Motor neuron (in vitro differentiated cells): ENCODE data around the gene KLF9. TPM values are rescaled to one million over a fixed set of nuclear protein-coding genes. Genes with fewer than 3 reads are reported as not detected.

Experiments used
- ATAC-seq, 8 experiments: fragments of 200-7000 bp; cut with Tn5 transposase; replicated peaks in 6 of 8; 2 replicates each; pipeline ENCODE4 v1.8.0; 2021; ENCODE audit warnings: mild to moderate bottlenecking in 8 of 8, moderate library complexity in 8 of 8
- H3K27ac ChIP-seq, 2 donors: fragments of 250-450 bp; sonication (Bioruptor Pico); 2 replicates each; pipeline ENCODE4 v1.9.0; 2021; ENCODE audit warnings: antibody characterized with exemption in 2 of 2, mild to moderate bottlenecking in 2 of 2, moderate library complexity in 1 of 2
- H3K4me1 ChIP-seq, 2 donors: fragments of 250-450 bp; sonication (Bioruptor Pico); replicated peaks in 1 of 2; 2 replicates each; pipeline ENCODE4 v1.6.1; 2021; ENCODE audit warnings: antibody characterized with exemption in 2 of 2, mild to moderate bottlenecking in 2 of 2, moderate library complexity in 1 of 2
- H3K4me3 ChIP-seq, 5 donors: fragments of 250-450 bp; sonication (Bioruptor Pico); 2 replicates each; pipeline ENCODE4 v1.9.0; 2021; ENCODE audit warnings: antibody characterized with exemption in 5 of 5, mild to moderate bottlenecking in 5 of 5, moderate library complexity in 4 of 5
- WGBS, 10 experiments: fragments of 450-650 bp; shearing (Covaris generic); methylation state at CpG; one replicate each; pipeline ENCODE4 v1.0.0; 2022; 5-methylcytosine and 5-hydroxymethylcytosine counted together
- in situ Hi-C, 9 experiments: fragments of 400-800 bp; cut with MboI; loops; one replicate each; pipeline ENCODE4 v1.15.0; 2021; ENCODE audit warnings: low sequenced_read_pairs in 9 of 9, low pct_unique_long_range_greater_than_20kb in 2 of 9; ENCODE audit not compliant: unreplicated experiment in 9 of 9
- total RNA-seq, 8 experiments: library from RNA; unstranded; fragments of 300-600 nt; gene quantifications; 2 replicates each; pipeline versions ENCODE4 v1.2.3 to v1.2.4, GENCODE V29; 2022

Gene KLF9
- total RNA-seq, 8 experiments from 2014 or later: 0.79 to 32.9 (median 3.6) TPM

GRCh38 chr9:70374962-70375618, 39.4 kb downstream of the KLF9 start:
- no peak overlapping the region for H3K4me3 ChIP-seq
- ATAC-seq: no peak
- no peak overlapping the region for H3K27ac ChIP-seq
- H3K4me1 ChIP-seq: no peaks in the 10 kb centered on the region
- WGBS, 10 experiments: 74 to 100% (median 90%) methylated on average over 6 to 17 of the region's 17 CpGs
- in situ Hi-C loops: loop anchor here in 3 of 9 experiments (25.0 kb wide), 3 partner anchors 112 to 212 kb away; partner anchors contain the start of gene SMC5 (in 1 of the 3)

DNA sequence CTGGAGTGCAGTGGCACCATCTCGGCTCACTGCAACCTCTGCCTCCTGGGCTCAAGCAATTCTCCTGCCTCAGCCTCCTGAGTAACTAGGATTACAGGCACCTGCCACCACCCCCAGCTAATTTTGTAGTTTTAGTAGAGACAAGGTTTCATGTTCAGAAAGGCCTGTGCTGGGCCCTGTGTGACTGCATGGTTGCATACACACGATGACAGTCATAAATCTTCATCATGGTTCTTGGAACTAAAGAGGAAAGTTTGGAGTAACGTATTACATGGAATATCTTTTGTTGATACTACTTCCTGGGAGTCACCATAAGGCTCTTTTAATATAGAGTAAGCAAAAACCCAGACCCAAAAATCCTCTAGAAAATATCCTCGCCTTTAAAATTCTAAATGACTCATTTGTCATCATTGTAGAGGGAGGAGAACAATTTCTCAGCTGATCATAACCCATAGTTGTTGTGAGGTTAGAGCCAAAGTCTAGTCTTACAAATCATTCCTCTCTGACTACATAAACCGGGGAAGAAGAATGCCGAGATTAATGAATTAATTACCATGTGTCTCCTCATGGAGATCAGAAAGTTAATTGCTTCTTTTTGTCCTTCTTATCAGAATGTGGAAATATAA, 47.0 kb downstream of the KLF9 start:
- WGBS, 10 experiments: 4 to 100% (median 83%) methylated on average over 1 to 6 of the region's 6 CpGs; no CpG with 5 or more reads in 1 of the 10 experiments
- in situ Hi-C loops: loop anchor here in 2 of 9 experiments (25.0 kb wide), 3 partner anchors 105 to 220 kb away; partner anchors contain the start of gene SMC5 (in 1 of the 2)
- ATAC-seq: peak in 2 of 8 experiments; percentile 58 to 78

GRCh38 chr9:70363760-70364159, 50.7 kb downstream of the KLF9 start:
- in situ Hi-C loops: loop anchor here in 2 of 9 experiments (25.0 kb wide), 3 partner anchors 101 to 224 kb away; partner anchors contain the start of gene SMC5 (in 1 of the 2)
- no peak overlapping the region for H3K4me3 ChIP-seq
- WGBS, 10 experiments: 86 to 100% (median 100%) methylated on average over 1 to 6 of the region's 7 CpGs; no CpG with 5 or more reads in 3 of the 10 experiments
- H3K4me1 ChIP-seq: no peaks in the 10 kb centered on the region
- ATAC-seq: no peak
- no peak overlapping the region for H3K27ac ChIP-seq

More for the DNA sequence above, 47.0 kb downstream of the KLF9 start:
- H3K4me1 ChIP-seq: no peaks in the 10 kb centered on the region
- no peak overlapping the region for H3K4me3 ChIP-seq
- no peak overlapping the region for H3K27ac ChIP-seq

DNA sequence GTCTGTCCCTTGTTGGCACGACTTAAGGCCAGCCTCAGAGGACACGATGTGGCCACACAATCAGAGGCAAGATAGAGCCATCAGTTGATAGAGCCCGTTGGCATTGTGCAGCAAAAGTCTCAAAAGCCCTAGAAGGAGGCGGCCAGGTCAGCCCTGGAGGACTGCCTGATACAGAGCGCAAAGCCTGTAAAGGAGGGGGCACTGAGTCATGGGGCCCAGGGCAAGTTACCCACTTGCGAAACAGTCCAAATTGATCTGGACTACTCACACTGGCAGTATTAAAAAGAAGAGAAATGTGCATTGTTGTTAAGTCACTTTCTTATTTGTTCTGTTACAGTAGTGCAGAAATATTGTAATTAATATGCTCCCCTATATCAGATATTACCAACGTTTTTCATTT, 51.5 kb downstream of the KLF9 start:
- Histone ChIP-seq H3K4me3 (no peak overlapping the region), H3K4me1 (no peaks in the 10 kb centered on the region), H3K27ac (no peak overlapping the region)
- 47 to 100% (median 82%) methylated on average over 1 to 6 of the region's 7 CpGs; no CpG with 5 or more reads in 1 of the 10 experiments for WGBS, 10 experiments
- ATAC-seq: no peak
- in situ Hi-C loops: loop anchor here in 2 of 9 experiments (25.0 kb wide), 3 partner anchors 101 to 224 kb away; partner anchors contain the start of gene SMC5 (in 1 of the 2)

DNA sequence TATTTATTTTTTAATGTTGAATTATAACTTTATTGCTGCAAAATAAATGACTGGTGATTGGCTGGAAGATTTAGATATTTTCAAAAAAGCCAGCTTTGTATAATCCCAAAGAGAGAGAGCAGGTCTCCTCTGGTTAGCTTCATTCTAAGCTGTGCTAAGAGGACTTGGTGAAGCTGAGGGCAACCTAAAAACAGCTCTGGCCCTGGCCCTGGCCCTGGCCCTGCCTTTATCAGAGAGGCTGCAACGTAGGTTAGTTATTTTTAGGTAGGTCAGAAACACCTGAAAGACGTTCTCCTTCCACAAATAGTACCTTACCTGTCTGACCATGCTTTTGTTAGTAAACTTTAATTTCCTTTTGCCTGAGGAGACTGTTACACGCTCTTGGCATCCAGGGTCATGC, 58.7 kb downstream of the KLF9 start:
- in situ Hi-C loops: loop anchor here in 2 of 9 experiments (25.0 kb wide), 3 partner anchors 94 to 232 kb away; partner anchors contain the start of gene SMC5 (in 1 of the 2)
- WGBS, 10 experiments: 100% methylated on average over 1 to 3 of the region's 3 CpGs; no CpG with 5 or more reads in 3 of the 10 experiments
- Histone ChIP-seq H3K27ac (no peak overlapping the region), H3K4me3 (no peak overlapping the region), H3K4me1 (no peaks in the 10 kb centered on the region)
- ATAC-seq: no peak

- ATAC-seq: no peak
- H3K4me3 ChIP-seq: no peak overlapping the region
- in situ Hi-C loops: loop anchor here in 2 of 9 experiments (25.0 kb wide), 3 partner anchors 91 to 234 kb away; partner anchors contain the start of gene SMC5 (in 1 of the 2)
- no peaks in the 10 kb centered on the region for H3K4me1 ChIP-seq
- no peak overlapping the region for H3K27ac ChIP-seq
These were observed 61.7 kb downstream of the KLF9 start for GRCh38 chr9:70352802-70353201.

DNA sequence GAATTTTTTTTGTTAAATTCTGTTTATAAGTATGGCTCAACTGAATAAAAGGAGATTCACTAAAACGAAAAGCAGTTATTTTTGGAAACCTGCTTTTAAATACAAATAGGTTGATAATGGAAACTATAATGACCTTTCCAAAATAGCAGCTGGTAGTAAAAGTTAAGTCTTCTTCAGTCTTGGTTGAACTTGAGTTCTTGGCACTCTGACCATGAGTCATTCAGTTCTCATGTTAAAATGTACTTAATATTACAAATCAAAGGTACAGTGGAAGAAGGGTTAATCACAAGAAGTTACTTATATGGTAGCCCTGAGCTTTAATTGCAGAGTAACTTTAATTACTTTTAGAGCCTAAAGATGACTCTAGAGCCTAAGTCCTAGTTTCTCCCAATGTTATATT, 62.1 kb downstream of the KLF9 start:
- in situ Hi-C loops: loop anchor here in 2 of 9 experiments (25.0 kb wide), 3 partner anchors 90 to 235 kb away; partner anchors contain the start of gene SMC5 (in 1 of the 2)
- WGBS, 10 experiments: 25 to 100% (median 83%) methylated on average over 1 of the region's 1 CpG; no CpG with 5 or more reads in 1 of the 10 experiments
- no peak overlapping the region for H3K4me3 ChIP-seq
- ATAC-seq: no peak
- no peak overlapping the region for H3K27ac ChIP-seq
- no peaks in the 10 kb centered on the region for H3K4me1 ChIP-seq

DNA sequence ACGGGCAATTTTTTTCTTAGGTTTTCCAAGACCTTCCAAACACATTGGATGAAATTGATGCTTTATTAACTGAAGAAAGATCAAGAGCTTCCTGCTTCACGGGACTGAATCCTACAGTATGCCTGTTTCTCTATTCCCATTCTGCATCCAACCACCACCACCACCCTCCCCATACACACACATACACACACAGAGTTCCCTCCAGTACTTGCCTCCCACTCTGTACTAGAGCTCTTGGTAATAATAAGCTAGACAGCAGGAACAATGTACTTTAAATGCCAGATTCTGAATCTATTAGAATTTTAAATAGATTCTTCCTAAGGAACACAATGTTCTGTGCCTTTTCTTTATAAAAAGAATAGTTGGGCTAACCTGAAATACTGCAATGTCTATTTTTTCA, 67.4 kb downstream of the KLF9 start:
- 54 to 100% (median 83%) methylated on average over 1 to 2 of the region's 2 CpGs; no CpG with 5 or more reads in 1 of the 10 experiments for WGBS, 10 experiments
- Histone ChIP-seq H3K27ac (no peak overlapping the region), H3K4me3 (no peak overlapping the region), H3K4me1 (no peaks in the 10 kb centered on the region)
- in situ Hi-C loops: loop anchor here in 2 of 9 experiments (25.0 kb wide), 2 partner anchors 240 to 265 kb away; no protein-coding TSS in a partner anchor
- no peak for ATAC-seq

DNA sequence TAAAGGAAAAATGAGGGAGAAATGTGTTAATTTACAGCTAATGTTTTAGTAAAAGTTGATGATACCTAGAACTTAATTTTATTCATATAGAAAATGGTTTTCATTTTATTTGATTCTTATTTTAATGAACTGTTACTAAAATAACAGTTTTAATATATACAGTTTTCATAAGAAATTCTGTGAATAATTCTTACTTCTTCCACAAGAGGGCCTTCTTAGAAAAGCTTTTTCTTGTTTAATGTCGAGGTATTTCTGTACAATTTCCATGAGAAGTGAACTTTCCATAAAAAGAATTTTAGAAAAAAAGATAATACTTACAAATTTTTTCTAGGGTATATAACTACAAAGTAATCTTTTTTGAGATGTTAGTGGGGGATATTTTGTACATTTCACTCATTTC, 73.9 kb downstream of the KLF9 start:
- 0 to 60% (median 6%) methylated on average over 1 of the region's 1 CpG; no CpG with 5 or more reads in 2 of the 10 experiments for WGBS, 10 experiments
- Histone ChIP-seq H3K27ac (no peak overlapping the region), H3K4me3 (no peak overlapping the region), H3K4me1 (no peaks in the 10 kb centered on the region)
- in situ Hi-C loops: loop anchor here in 2 of 9 experiments (25.0 kb wide), 2 partner anchors 247 to 272 kb away; no protein-coding TSS in a partner anchor
- no peak for ATAC-seq

Other genes with a start within 250 kb of the KLF9 start
- 10 to 100 TPM; 15.5 to 36.9 (median 23.4) TPM for gene SMC5, start 155.7 kb downstream of the KLF9 start, total RNA-seq